Fibroblast of lung (primary cell): ENCODE results near the gene DIS3L2. TPM values are rescaled to one million over a fixed set of nuclear protein-coding genes. Genes with fewer than 3 reads are reported as not detected.

Source experiments
- DNase-seq, 2 donors: peaks; one replicate each; pipeline versions ENCODE4 v3.0.0 to v3.0.0-alpha.2; 2010; ENCODE audit warnings: low read depth in 2 of 2
- H2AFZ ChIP-seq: 2 replicates; pipeline ENCODE4 v1.5.1; 2012; ENCODE audit warnings: low read length, control low read depth, inconsistent platforms
- H3K27ac ChIP-seq: 2 replicates; pipeline ENCODE4 v1.5.1; 2011; ENCODE audit warnings: low read length, control low read depth; ENCODE audit not compliant: insufficient read depth
- H3K27me3 ChIP-seq: 2 replicates; pipeline ENCODE4 v1.5.1; 2011; ENCODE audit warnings: mild to moderate bottlenecking, low read length; ENCODE audit not compliant: control insufficient read depth, insufficient read depth
- H3K36me3 ChIP-seq: 2 replicates; pipeline ENCODE4 v1.5.1; 2011; ENCODE audit warnings: low read length; ENCODE audit not compliant: control insufficient read depth, insufficient read depth
- H3K4me1 ChIP-seq: 2 replicates; pipeline ENCODE4 v1.5.1; 2011; ENCODE audit warnings: low read length; ENCODE audit not compliant: control insufficient read depth, insufficient read depth; ENCODE audit errors: extremely low read depth
- H3K4me2 ChIP-seq: 2 replicates; pipeline ENCODE4 v1.5.1; 2011; ENCODE audit warnings: low read length, control low read depth; ENCODE audit not compliant: insufficient read depth; ENCODE audit errors: extremely low read depth
- H3K4me3 ChIP-seq, 4 experiments: fragments of 200-600 bp in 1 of 4; sonication (generic) in 1 of 4; replicated peaks in 1 of 4; 2 replicates each; pipeline ENCODE4 v1.5.1; 2011 to 2016; ENCODE audit warnings: low read length in 4 of 4, low read depth in 3 of 4, mild to moderate bottlenecking in 3 of 4, control low read depth in 2 of 4, inconsistent platforms in 1 of 4, mixed read lengths in 1 of 4; ENCODE audit not compliant: insufficient read depth in 1 of 4; ENCODE audit errors: control extremely low read depth in 1 of 4
- H3K79me2 ChIP-seq: 2 replicates; pipeline ENCODE4 v1.5.1; 2012; ENCODE audit warnings: mild to moderate bottlenecking, low read length, inconsistent platforms; ENCODE audit not compliant: control insufficient read depth, insufficient read depth
- H3K9ac ChIP-seq: 2 replicates; pipeline ENCODE4 v1.5.1; 2011; ENCODE audit warnings: mild to moderate bottlenecking, low read length, control low read depth; ENCODE audit not compliant: insufficient read depth
- H3K9me3 ChIP-seq: 2 replicates; pipeline ENCODE4 v1.5.1; 2012; ENCODE audit warnings: low read depth, low read length; ENCODE audit not compliant: control insufficient read depth, insufficient read depth
- H4K20me1 ChIP-seq: 2 replicates; pipeline ENCODE4 v1.5.1; 2011; ENCODE audit warnings: low read length; ENCODE audit not compliant: control insufficient read depth, insufficient read depth; ENCODE audit errors: extremely low read depth
- EZH2 ChIP-seq: IDR thresholded peaks from 2 replicates; pipeline ENCODE4 v1.5.1; 2012; ENCODE audit warnings: low read length, control low read depth, mild to moderate bottlenecking; ENCODE audit errors: missing control alignments
- polyA plus RNA-seq, 2 donors: library from polyadenylated mRNA; depleted of rRNA in 1 of 2; stranded (reverse) in 1 of 2; unstranded in 1 of 2; fragments of >200 nt; gene quantifications; 2 replicates each; pipeline ENCODE4 v1.2.1, GENCODE V29; 2011 to 2012; ENCODE audit warnings: missing spikeins in 1 of 2
- total RNA-seq: library from RNA; depleted of rRNA; stranded (reverse); fragments of >200 nt; gene quantifications from 2 replicates; pipeline ENCODE4 v1.2.1, GENCODE V29; 2014
- TF ChIP-seq, protein P1 (sequence below), 2 donors: IDR thresholded peaks in 1 of 2; conservative IDR thresholded peaks in 1 of 2; 1 replicate in 1 of 2; 2 replicates in 1 of 2; pipeline ENCODE4 v1.5.1; 2011 to 2012; ENCODE audit warnings: low read length in 2 of 2, control low read depth in 1 of 2, inconsistent platforms in 1 of 2, low read depth in 1 of 2, mild to moderate bottlenecking in 1 of 2

DIS3L2 gene
- total and polyA plus RNA-seq, 2 donors (not counting 1 experiment from before 2014, with no cell fraction given), result 5.2 to 15.2 TPM

DNA sequence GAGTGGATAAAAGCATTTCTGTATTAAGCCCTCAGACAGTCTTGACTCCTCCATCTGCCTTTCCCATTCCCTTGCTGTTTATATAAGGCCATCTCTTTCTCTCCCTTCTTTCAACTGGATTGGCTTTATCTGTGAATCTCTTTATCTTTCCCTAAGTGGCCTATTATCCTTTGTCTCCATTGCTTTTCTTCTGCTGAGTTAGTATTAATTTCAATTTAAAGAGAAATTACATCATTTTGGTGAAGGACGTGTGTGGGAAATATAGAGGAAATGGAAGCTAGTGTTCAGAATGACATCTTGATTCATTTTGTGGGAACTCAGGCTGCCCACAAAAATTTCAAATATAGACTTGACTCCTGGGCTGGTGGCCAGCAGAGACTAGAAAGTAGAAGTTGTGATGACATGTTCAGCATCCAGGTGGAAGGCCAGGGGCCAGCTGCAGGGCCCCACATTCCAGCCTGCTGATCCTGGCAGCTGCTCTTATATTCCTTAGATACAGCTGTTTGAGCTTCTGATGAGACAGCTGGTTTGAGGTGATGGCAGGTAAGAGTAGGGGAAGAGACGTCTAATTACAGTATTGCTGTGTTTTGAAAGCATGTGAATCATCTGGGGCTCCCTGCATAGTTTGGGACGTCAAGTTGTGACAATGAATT is 52.3 kb downstream of the DIS3L2 start:
- no peak overlapping the region for H3K4me2 ChIP-seq
- no peaks in the 10 kb centered on the region for H3K36me3 ChIP-seq
- TF ChIP-seq, protein P1, sequence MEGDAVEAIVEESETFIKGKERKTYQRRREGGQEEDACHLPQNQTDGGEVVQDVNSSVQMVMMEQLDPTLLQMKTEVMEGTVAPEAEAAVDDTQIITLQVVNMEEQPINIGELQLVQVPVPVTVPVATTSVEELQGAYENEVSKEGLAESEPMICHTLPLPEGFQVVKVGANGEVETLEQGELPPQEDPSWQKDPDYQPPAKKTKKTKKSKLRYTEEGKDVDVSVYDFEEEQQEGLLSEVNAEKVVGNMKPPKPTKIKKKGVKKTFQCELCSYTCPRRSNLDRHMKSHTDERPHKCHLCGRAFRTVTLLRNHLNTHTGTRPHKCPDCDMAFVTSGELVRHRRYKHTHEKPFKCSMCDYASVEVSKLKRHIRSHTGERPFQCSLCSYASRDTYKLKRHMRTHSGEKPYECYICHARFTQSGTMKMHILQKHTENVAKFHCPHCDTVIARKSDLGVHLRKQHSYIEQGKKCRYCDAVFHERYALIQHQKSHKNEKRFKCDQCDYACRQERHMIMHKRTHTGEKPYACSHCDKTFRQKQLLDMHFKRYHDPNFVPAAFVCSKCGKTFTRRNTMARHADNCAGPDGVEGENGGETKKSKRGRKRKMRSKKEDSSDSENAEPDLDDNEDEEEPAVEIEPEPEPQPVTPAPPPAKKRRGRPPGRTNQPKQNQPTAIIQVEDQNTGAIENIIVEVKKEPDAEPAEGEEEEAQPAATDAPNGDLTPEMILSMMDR (conservative IDR thresholded peaks at IDR 0.05 in 1 of 2, IDR thresholded peaks at IDR 0.05 in 1 of 2; ENCODE audit: low read depth in 1 of 2, low read length in 2 of 2), result no peak
- TF ChIP-seq EZH2, result no peak
- H3K4me3 ChIP-seq, result no peak overlapping the region
- no peak overlapping the region for H3K9ac ChIP-seq
- no peaks in the 10 kb centered on the region for H3K79me2 ChIP-seq
- H3K27ac ChIP-seq, result no peak overlapping the region
- H3K27me3 ChIP-seq, result no peaks in the 10 kb centered on the region
- H4K20me1 ChIP-seq, result peaks cover 4% of the 10 kb centered on the region
- peak; percentile 92 to 96 for DNase-seq
- no peaks in the 10 kb centered on the region for H3K9me3 ChIP-seq
- H2AFZ ChIP-seq, result no peak overlapping the region
- H3K4me1 ChIP-seq, result no peaks in the 10 kb centered on the region

DNA sequence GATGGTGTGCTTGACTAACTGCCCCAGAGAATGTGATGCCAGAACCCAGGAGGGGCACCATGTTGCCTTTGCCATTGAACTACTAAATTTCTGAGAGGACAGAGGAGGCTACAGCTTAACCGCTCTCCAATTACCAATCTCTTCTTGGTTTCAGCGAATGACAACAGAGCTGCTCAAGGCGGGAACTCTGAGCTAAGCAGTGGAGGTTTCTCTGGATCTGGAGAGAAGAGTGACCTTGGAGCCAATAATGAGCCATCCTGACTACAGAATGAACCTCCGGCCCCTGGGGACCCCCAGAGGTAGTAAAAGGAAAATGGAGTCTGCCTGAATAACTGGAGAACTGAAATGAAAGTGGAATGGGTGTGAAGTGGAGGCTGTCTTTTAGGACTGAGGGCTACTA is 53.2 kb downstream of the DIS3L2 start:
- Histone ChIP-seq H3K9me3 (no peaks in the 10 kb centered on the region), H3K4me3 (no peak overlapping the region), H3K79me2 (no peaks in the 10 kb centered on the region), H3K4me2 (no peak overlapping the region), H3K4me1 (no peaks in the 10 kb centered on the region), H3K36me3 (no peaks in the 10 kb centered on the region), H3K27me3 (no peaks in the 10 kb centered on the region), H4K20me1 (peaks cover 4% of the 10 kb centered on the region), H3K9ac (no peak overlapping the region), H2AFZ (no peak overlapping the region), H3K27ac (no peak overlapping the region)
- no peak for TF ChIP-seq EZH2
- TF ChIP-seq, protein P1 (conservative IDR thresholded peaks at IDR 0.05 in 1 of 2, IDR thresholded peaks at IDR 0.05 in 1 of 2; ENCODE audit: low read depth in 1 of 2, low read length in 2 of 2), result no peak
- DNase-seq, result no peak

DNA sequence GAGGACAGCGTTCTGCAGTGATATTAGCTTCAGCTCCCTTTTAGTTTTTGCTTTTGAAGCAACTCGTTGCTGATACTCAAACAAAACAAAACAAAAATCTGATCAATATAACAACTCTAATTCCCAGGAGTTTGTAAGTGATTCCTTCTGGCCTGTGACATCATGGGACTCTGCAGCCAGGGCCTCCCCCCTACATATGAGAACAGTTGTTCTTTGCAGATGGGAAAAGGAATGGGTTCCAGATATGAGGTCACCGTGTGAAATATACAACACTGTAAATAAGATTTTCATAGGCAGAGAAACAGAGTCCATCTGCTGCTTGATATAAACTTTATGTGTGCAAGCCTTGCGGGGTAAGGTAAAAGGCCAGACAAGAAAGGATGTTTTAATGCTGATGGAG is 56.7 kb downstream of the DIS3L2 start:
- no peaks in the 10 kb centered on the region for H3K27me3 ChIP-seq
- peaks cover 3% of the 10 kb centered on the region for H4K20me1 ChIP-seq
- H3K79me2 ChIP-seq, result no peaks in the 10 kb centered on the region
- H3K9ac ChIP-seq, result no peak overlapping the region
- H3K36me3 ChIP-seq, result no peaks in the 10 kb centered on the region
- H3K27ac ChIP-seq, result no peak overlapping the region
- no peaks in the 10 kb centered on the region for H3K4me1 ChIP-seq
- no peaks in the 10 kb centered on the region for H3K9me3 ChIP-seq
- H3K4me3 ChIP-seq, result no peak overlapping the region
- no peak overlapping the region for H2AFZ ChIP-seq
- peak in 1 of 2 donors; percentile 54 for DNase-seq
- no peak overlapping the region for H3K4me2 ChIP-seq
- TF ChIP-seq, protein P1 (conservative IDR thresholded peaks at IDR 0.05 in 1 of 2, IDR thresholded peaks at IDR 0.05 in 1 of 2; ENCODE audit: low read depth in 1 of 2, low read length in 2 of 2), result no peak
- no peak for TF ChIP-seq EZH2
